Testis (tissue), 2 donors: ENCODE data around the gene ARHGAP1.

Experiments used
- CTCF ChIP-seq, 3 experiments: fragments of 450-650 bp in 2 of 3; fragments of 200-600 bp in 1 of 3; sonication (generic) in 1 of 3; IDR thresholded peaks; one replicate each; pipeline ENCODE4 v1.5.1; 2016 to 2019; ENCODE audit warnings: antibody characterized with exemption in 3 of 3, mild to moderate bottlenecking in 2 of 3, moderate library complexity in 1 of 3
- POLR2A ChIP-seq: fragments of 450-650 bp; IDR thresholded peaks from one replicate; pipeline ENCODE4 v1.6.1; 2017; ENCODE audit warnings: antibody characterized with exemption, mild to moderate bottlenecking, moderate library complexity

- no peak for TF ChIP-seq POLR2A
- no peak for TF ChIP-seq CTCF (IDR thresholded peaks at IDR 0.05)
These were observed 28.0 kb downstream of the ARHGAP1 start for GRCh38 chr11:46672381-46672839.
